G401 (cell line): ENCODE measurements around the gene ADCY1. TPM values are rescaled to one million over a fixed set of nuclear protein-coding genes. Genes with fewer than 3 reads are reported as not detected.
"Not testable (repeated sequence)": the region's sequence is repeated elsewhere in the genome, so short reads cannot be mapped to it uniquely, and the experiment has no call there.

Experiments
- DNase-seq: peaks from one replicate; pipeline ENCODE4 v3.0.0-alpha.2; 2015; ENCODE audit warnings: low spot score
- in situ Hi-C: cut with HindIII; loops from 2 replicates; pipeline ENCODE4 v1.10.0; 2016; ENCODE audit warnings: low sequenced_read_pairs, mixed read lengths
- total RNA-seq: library from RNA; depleted of rRNA; stranded (reverse); fragments of >200 nt; shearing (Covaris generic); gene quantifications from 2 replicates; pipeline ENCODE4 v1.2.3, GENCODE V29; 2014; rRNA removed

ADCY1 gene
- 0.14 TPM in 1 of 2 replicates, not detected in the other for total RNA-seq

DNA sequence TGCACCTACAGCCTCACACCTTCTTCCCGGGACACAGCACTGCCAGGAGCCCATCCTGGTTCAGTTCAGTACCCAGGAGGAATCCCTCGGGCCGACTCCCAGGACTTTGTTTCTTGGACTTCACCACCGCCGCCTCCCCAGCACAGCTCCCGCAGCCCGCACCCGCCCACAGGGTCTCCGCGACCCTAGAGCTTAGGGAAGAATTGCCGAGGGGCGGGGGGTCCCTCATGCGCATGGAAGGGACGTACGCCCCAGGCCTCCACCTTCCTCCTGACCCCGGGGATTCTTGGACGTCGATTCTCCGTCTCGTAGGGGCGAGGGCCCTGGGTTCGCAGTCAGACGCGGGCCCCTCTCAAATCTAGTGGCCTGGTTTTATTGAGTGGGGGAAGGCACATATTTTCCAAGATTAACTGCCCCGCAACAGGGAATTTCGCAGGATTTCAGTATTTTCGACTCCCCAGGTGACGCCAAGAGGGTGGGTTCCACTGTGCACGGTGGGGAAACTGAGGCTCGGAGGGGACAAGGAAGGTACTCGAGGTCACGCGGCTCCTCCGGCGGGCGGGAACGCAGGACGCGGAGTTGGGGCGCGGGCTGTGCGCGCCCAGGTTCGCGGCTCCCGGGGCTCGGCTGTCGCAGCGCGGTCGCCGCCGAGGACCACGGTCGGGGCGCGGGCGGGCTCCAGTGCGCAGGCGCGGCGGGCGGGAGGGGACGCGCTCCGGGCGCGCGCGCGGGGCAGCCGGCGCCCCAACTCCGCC lies at the start of gene ADCY1:
ADCY1 (plus strand) TSS at position 708 of the 755 bp plus-strand sequence. CDS start 176 bp downstream, outside the sequence.
- DNase-seq, result no peak
- in situ Hi-C loops, result no loop called here

GRCh38 chr7:45524445-45524844 lies 49.7 kb upstream of the ADCY1 start:
- DNase-seq, result no peak
- in situ Hi-C loops, result no loop called here

DNA sequence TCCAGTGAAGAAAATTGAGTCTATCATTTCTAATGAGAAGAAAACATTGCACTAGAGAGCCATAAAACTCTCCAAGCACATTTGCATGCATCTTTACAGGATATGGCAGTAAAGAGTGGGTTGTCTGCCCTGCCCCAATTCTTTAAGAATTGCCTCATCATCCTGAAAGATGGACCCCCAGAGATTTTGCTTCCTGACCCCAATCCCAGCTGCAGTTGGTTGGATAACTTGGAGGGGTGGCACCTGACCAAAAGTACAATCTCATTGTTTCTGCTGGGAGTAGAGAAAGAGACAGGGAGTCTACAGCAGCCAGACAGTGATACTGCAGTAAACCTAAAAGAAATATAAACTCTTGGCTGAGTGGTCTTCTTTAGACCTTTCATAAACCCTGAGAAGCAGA lies 49.1 kb upstream of the ADCY1 start:
- in situ Hi-C loops, result no loop called here
- DNase-seq, result no peak

DNA sequence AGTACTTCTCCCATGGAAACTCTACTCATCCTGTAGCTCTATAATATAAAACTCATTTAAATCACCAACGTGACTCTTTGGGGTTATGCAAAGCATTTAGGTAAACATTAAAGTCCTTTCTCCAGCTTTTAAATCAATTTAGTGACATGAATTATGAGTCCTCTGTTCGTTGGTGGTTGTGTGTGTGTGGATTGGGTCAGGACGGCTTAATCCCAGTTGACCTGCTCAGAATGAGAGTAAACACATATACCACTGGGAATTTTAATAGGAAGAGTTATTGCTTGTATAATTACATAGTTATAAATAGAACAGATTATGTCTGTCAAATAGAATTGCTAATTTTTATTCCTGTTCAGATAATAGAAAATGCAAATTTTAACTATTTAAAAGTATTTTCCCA lies 30.7 kb upstream of the ADCY1 start:
- in situ Hi-C loops, result no loop called here
- no peak for DNase-seq

DNA sequence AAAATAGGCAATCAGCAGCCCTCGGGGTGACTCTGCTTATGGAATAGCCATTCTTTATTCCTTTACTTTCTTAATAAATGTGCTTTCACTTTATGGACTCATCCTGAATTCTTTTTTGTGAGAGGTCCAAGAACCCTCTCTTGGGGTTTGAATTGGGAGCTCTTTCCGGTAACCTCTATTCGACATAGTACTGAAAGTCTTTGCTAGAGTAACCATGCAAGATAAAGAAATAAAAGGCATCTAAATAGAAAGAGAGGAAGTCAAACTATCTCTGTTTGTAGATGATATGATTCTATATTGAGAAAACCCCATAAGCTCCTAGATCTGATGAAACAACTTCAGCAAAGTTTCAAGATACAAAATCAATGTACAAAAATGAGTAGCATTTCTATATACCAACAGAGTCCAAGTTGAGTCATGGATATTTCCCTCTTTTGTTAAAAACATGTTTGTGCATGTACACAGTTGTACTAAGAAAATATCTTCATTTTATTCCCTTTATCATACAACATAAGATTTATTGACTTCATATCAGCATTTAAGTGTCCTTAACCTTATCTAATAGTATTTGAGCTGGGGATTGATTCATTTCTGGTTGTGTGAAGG lies 29.0 kb upstream of the ADCY1 start:
- in situ Hi-C loops, DNase-seq: not testable (repeated sequence)

- DNase-seq, in situ Hi-C loops: not testable (repeated sequence)
Measured at GRCh38 chr7:45548917-45549316, 25.3 kb upstream of the ADCY1 start.

GRCh38 chr7:45563401-45563800 lies 10.8 kb upstream of the ADCY1 start:
- no peak for DNase-seq
- in situ Hi-C loops, result no loop called here

DNA sequence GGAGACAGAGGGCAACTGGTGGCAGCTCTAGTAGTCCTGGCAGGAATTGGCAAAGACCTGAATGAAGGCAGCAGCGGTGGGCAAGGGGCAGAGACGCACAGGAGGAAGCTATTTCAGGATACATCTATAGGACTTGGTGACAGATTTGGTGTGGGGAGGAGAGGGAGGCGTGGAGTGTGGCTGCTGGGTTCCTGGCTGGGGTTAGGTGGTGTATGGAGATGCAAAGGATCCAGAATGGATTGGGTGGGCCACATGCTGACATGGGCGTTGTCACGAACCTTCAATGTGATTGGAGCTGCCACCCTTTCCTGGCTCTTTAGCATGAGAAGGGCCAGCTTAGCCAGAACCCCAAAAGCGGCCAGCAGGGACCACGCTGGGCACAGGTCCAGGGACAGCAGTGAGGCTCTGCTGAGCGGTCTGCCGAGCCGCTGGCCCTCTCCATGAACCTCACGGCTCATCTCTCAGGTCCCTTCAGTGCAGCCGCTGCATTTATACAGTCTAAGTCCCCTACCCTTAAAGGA lies 10.2 kb upstream of the ADCY1 start:
- DNase-seq, result no peak
- in situ Hi-C loops, result no loop called here

DNA sequence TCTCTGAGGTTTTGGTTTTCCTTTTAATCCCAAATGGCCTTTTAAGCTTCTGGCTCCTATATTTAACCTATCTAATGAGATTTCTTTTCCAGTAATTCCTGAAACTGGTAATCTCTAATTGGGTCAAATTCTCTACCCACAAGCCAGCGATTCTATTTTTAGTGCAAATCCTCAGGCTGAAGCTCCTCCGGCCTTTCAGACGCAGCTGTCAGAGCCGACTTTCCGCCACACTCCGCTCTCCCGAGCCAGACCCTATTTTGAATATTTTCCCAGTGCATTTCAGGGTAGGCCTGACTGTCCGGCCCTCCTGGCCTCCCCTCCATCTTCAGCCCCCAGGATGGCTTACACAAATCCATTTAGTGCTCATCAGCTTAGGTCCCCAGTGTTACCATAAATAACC lies 9.7 kb upstream of the ADCY1 start:
- in situ Hi-C loops, result no loop called here
- DNase-seq, result peak; percentile 89

GRCh38 chr7:45564886-45565455 lies 9.2 kb upstream of the ADCY1 start:
- in situ Hi-C loops, result no loop called here
- no peak for DNase-seq

GRCh38 chr7:45566386-45566785 lies 7.8 kb upstream of the ADCY1 start:
- DNase-seq, result no peak

DNA sequence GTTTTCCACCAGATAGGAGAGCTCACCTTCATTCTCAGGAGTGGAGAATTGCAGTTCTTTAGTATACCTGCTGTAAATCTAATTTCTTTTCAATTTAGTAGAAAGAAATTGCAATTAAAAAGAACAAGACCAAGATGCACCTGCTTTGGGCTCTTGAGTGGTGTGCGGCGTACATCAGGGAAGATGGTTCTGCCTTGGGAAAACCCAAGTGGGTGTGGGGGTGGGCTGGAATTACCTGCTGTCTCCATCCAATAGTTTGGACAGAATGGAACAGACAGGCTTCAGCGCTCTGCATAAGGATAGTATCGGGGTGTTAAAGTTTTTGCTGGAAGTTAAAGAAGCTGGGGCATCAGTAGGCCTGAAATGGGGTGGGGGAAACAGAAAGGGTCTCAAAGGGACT lies 7.2 kb upstream of the ADCY1 start:
- in situ Hi-C loops, result no loop called here
- no peak for DNase-seq

More at GRCh38 chr7:45566386-45566785, 7.8 kb upstream of the ADCY1 start:
- in situ Hi-C loops, result no loop called here

DNA sequence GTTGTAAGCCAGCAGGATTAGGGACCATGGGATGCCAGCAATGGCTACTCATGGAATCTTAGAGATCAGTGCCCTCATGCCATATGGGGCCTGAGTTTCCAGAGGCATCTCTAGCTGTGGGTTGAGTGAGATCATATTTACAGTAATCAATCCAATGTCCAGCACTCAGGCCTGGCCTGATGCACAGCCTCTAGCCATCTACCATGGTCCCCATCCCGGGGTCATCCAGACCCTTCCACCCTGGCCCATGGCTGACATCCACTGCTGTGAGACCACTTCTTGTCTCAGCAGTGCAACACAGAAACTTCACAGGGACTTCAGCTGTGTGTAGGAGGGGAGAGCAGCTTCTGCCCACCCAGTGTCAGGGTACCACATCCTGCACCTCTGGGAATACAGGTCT lies 6.5 kb upstream of the ADCY1 start:
- no peak for DNase-seq
- in situ Hi-C loops, result no loop called here

GRCh38 chr7:45568536-45569289 lies 5.5 kb upstream of the ADCY1 start:
- DNase-seq, result no peak
- in situ Hi-C loops, result no loop called here

DNA sequence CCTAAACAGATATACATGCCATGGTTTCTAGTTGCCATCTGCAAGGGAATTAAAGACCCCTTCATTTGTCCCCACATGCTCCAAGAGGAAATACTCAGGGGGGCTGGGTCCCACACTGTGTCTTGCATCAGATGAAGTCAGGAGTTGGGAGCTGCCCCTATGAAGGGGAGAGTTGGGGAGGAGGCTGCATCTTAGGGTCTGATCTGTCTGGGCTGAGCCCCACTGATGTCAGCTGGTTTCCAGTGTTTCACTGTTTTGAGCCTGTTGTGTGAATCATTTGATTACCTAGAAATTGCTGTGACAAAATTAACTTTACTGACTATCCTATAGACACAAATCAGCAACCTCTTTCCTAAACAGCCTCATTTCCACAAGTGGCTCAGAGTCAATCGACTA lies 4.9 kb upstream of the ADCY1 start:
- DNase-seq, result no peak
- in situ Hi-C loops, result no loop called here

DNA sequence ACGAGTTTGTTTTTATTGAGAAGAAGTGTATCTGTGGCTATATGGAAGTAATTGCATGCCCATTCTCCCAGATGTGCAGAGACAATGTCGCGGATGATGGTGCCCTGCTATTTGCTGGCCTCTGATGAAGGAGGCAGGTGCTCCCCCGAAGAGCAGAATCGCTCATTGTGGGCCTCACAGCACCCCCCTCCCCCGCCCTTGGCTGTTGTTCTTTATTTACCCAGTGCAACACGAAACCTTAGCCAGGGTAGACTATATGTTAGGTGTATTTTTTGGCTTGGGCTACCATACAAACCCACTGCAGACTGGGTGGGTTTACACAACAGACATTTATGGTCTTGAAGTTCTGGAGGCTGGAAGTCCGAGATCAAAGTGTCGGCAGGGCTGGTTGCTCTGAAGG lies 3.4 kb upstream of the ADCY1 start:
- in situ Hi-C loops, result no loop called here
- DNase-seq, result no peak

- DNase-seq, result no peak
- in situ Hi-C loops, result no loop called here
Measured at GRCh38 chr7:45573204-45573603, 964 bp upstream of the ADCY1 start.

- in situ Hi-C loops, result no loop called here
- DNase-seq, result no peak
Measured at GRCh38 chr7:45574416-45574668, 174 bp downstream of the ADCY1 start.

DNA sequence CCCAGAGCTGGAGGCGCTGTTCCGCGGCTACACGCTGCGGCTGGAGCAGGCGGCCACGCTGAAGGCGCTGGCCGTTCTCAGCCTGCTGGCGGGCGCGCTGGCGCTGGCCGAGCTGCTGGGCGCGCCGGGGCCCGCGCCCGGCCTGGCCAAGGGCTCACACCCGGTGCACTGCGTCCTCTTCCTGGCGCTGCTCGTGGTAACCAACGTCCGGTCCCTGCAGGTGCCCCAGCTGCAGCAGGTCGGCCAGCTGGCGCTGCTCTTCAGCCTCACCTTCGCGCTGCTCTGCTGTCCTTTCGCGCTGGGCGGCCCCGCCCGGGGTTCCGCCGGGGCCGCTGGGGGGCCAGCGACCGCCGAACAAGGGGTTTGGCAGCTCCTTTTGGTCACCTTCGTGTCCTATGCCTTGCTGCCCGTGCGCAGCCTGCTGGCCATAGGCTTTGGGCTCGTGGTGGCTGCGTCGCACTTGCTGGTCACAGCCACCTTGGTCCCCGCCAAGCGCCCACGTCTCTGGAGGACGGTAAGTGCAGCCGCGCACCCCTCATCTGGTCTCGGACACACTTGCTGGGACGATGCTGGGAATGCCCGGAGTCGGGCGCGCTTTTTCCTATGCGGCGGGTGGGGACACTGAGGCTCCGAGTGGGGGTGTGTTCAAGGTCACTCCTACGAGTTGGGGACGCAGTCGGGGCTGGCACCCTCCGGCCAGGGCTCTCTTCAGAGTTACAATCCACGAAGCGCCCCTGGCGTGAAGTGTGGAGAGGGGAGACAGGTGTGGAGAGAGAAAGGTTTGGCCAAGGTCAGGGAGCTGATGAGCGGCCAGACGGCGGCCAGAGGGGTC lies 717 bp downstream of the ADCY1 start:
- peak; percentile 61 for DNase-seq
- in situ Hi-C loops, result no loop called here
